ENCODE results near the gene ADD1.

- TF ChIP-seq POLR2A (IDR thresholded peaks at IDR 0.05), result peak; percentile 58 to 90
- peak in 1 of 2 donors; percentile 91 for TF ChIP-seq EP300 (IDR thresholded peaks at IDR 0.05)
Observed at GRCh38 chr4:2843263-2843940, at the start of gene ADD1.

Measured in tibial nerve (tissue), 3 donors.